ENCODE results near the gene USP14.
"Not testable (repeated sequence)": the region's sequence is repeated elsewhere in the genome, so short reads cannot be mapped to it uniquely, and the experiment has no call there.

- not testable (repeated sequence) for TF ChIP-seq CTCF (IDR thresholded peaks at IDR 0.05 in 8 of 11, conservative IDR thresholded peaks at IDR 0.05 in 3 of 11); POLR2A (IDR thresholded peaks at IDR 0.05); POLR2AphosphoS5 (IDR thresholded peaks at IDR 0.05)
These were observed 37.7 kb upstream of the USP14 start for GRCh38 chr18:120539-121260.

Measured in spleen (tissue), 7 donors.